Activated CD4-positive, alpha-beta T cell treated with anti-CD3 and anti-CD28 coated beads, Interleukin-2, amount 10 ng/mL, durations not matched to agents 7 days and 5 days (primary cell): Measurements from ENCODE around the gene LLGL2. TPM values are rescaled to one million over a fixed set of nuclear protein-coding genes. Genes with fewer than 3 reads are reported as not detected.

ENCODE experiments used
- CTCF ChIA-PET: fragments of 350-600 bp; sonication (Branson Sonifier 250); formaldehyde crosslinking; loops from one replicate; lab custom pipeline; 2021; ENCODE audit warnings: antibody characterized with exemption; lab: Charles Lee
- POLR2A ChIA-PET: fragments of 350-600 bp; sonication (Branson Sonifier 250); formaldehyde crosslinking; loops from one replicate; lab custom pipeline; 2021; ENCODE audit warnings: antibody characterized with exemption; lab: Charles Lee
- DNase-seq: peaks from one replicate; pipeline ENCODE4 v3.0.0-alpha.2; 2020
- H3K27ac Mint-ChIP-seq: one replicate; pipeline ENCODE4 v1.8.0; 2021; ENCODE audit warnings: mild to moderate bottlenecking, moderate library complexity, mixed read lengths
- H3K27me3 Mint-ChIP-seq: one replicate; pipeline ENCODE4 v1.8.0; 2021; ENCODE audit warnings: mixed read lengths
- H3K36me3 Mint-ChIP-seq: one replicate; pipeline ENCODE4 v1.8.0; 2021; ENCODE audit warnings: low read depth, mixed read lengths
- H3K4me1 Mint-ChIP-seq: one replicate; pipeline ENCODE4 v1.8.0; 2021; ENCODE audit warnings: mixed read lengths
- H3K4me3 Mint-ChIP-seq: one replicate; pipeline ENCODE4 v1.8.0; 2021; ENCODE audit warnings: mild to moderate bottlenecking, moderate library complexity, mixed read lengths
- H3K9me3 Mint-ChIP-seq: one replicate; pipeline ENCODE4 v1.8.0; 2021; ENCODE audit warnings: mixed read lengths
- microRNA-seq: library from miRNA; unstranded; fragments of <30 nt; microRNA quantifications from one replicate; pipeline ENCODE4 v1.2.0, GENCODE V29; 2021; ENCODE audit warnings: borderline microRNAs expressed, borderline replicate concordance
- total RNA-seq, 2 experiments: library from RNA; stranded (reverse); gene quantifications; one replicate each; pipeline ENCODE4 v1.2.3, GENCODE V29; 2021

LLGL2 gene
- total RNA-seq, 2 experiments from 2014 or later: 17.8 to 24.2 TPM

- DNase-seq: no peak
- ChIA-PET POLR2A (no interaction called here), CTCF (interaction anchor here (1.1 to 2.7 kb wide), 6 partner anchors 15 to 137 kb away, joined by 3 to 9 read pairs (median 6); partner anchors contain the start of genes SMIM5 and TSEN54)
- H3K4me1 Mint-ChIP-seq: no peaks in the 10 kb centered on the region
- H3K9me3 Mint-ChIP-seq: no peaks in the 10 kb centered on the region
- H3K27me3 Mint-ChIP-seq: no peaks in the 10 kb centered on the region
- H3K4me3 Mint-ChIP-seq: no peak overlapping the region
- H3K36me3 Mint-ChIP-seq: no peaks in the 10 kb centered on the region
- no peak overlapping the region for H3K27ac Mint-ChIP-seq
These were observed 91.1 kb downstream of the LLGL2 start for GRCh38 chr17:75616521-75617122.

GRCh38 chr17:75617218-75617617 is 91.7 kb downstream of the LLGL2 start:
- POLR2A ChIA-PET: no interaction called here
- no peak overlapping the region for H3K4me3 Mint-ChIP-seq
- H3K4me1 Mint-ChIP-seq: no peaks in the 10 kb centered on the region
- CTCF ChIA-PET: interaction anchor here (1.1 to 2.7 kb wide), 6 partner anchors 16 to 136 kb away, joined by 3 to 9 read pairs (median 6); partner anchors contain the start of genes SMIM5 and TSEN54
- no peak for DNase-seq
- H3K27me3 Mint-ChIP-seq: no peaks in the 10 kb centered on the region
- no peaks in the 10 kb centered on the region for H3K36me3 Mint-ChIP-seq
- no peak overlapping the region for H3K27ac Mint-ChIP-seq
- no peaks in the 10 kb centered on the region for H3K9me3 Mint-ChIP-seq

GRCh38 chr17:75617675-75618074 is 92.2 kb downstream of the LLGL2 start:
- CTCF ChIA-PET: interaction anchor here (1.3 to 2.7 kb wide), 5 partner anchors 16 to 136 kb away, joined by 3 to 9 read pairs (median 6); partner anchors contain the start of genes SMIM5 and TSEN54

DNA sequence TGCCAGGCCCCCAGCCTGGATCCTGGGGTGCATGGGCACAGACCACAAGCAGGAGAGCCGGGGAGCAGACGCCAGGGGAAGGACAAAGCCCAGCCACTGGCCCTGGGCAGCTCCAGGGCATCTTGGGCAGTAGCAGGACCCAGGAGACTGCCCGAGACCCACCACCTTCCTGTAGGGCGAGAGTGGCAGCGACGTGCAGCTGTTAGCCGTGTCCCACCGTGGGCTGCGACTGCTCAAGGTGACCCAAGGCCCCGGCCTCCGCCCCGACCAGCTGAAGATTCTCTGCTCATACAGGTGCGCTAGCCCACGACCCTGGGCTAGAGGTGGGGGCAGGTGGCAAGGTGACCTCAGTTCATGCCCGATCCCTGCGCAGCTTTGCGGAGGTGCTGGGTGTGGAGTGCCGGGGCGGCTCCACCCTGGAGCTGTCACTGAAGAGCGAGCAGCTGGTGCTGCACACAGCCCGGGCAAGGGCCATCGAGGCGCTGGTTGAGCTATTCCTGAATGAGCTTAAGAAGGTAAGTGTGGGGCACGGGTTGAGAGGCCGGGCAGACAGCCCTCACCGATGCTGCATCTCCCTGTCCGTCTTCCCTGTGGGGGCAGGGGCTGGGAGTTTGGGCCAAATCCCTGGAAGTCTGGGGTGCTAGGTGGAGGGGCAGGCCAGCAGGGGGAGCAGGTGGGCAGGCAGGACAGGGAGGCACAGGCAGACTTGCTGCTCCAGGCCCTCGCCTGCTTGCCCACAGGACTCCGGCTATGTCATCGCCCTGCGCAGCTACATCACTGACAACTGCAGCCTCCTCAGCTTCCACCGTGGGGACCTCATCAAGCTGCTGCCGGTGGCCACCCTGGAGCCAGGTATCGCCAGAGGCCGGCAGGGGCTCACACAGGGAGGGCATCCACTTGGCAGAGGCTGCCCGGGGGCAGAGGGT is 94.3 kb downstream of the LLGL2 start:
- peak; percentile 35 for DNase-seq
- no peak overlapping the region for H3K4me3 Mint-ChIP-seq
- no peaks in the 10 kb centered on the region for H3K27me3 Mint-ChIP-seq
- H3K9me3 Mint-ChIP-seq: no peaks in the 10 kb centered on the region
- ChIA-PET POLR2A (no interaction called here), CTCF (interaction anchor here (0.6 to 3.4 kb wide), 10 partner anchors 10 to 243 kb away, joined by 3 to 18 read pairs (median 3); partner anchors contain the start of gene SMIM5)
- H3K36me3 Mint-ChIP-seq: no peaks in the 10 kb centered on the region
- H3K4me1 Mint-ChIP-seq: no peaks in the 10 kb centered on the region
- peak overlapping the region; percentile 71 for H3K27ac Mint-ChIP-seq

More at GRCh38 chr17:75617675-75618074, 92.2 kb downstream of the LLGL2 start:
- no peak for DNase-seq
- Mint-ChIP-seq H3K27ac (no peak overlapping the region), H3K4me3 (no peak overlapping the region), H3K27me3 (no peaks in the 10 kb centered on the region), H3K4me1 (no peaks in the 10 kb centered on the region), H3K36me3 (no peaks in the 10 kb centered on the region), H3K9me3 (no peaks in the 10 kb centered on the region)
- POLR2A ChIA-PET: no interaction called here

DNA sequence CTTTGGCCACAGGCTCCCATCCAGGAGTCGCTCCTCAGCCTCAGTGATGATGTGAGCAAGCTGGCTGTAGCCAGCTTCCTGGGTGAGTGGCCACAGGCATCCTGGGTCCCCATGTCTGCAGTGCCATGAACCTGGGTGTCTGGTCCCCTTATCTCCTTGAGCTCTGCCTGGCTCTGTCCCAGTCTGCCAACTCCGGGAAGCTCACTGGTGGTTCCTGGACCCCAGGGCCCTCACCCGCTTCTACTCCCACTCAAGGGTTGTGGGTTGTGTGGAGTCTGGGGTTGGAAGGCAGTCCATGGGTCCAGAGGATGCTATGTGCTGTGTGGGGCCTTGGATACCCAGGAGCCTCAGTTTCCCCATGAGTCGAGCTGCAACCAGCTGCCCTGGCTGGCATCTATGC is 96.0 kb downstream of the LLGL2 start:
- Mint-ChIP-seq H3K4me3 (no peak overlapping the region), H3K9me3 (no peaks in the 10 kb centered on the region), H3K4me1 (no peaks in the 10 kb centered on the region), H3K36me3 (no peaks in the 10 kb centered on the region), H3K27me3 (no peaks in the 10 kb centered on the region), H3K27ac (no peak overlapping the region)
- ChIA-PET POLR2A (no interaction called here), CTCF (interaction anchor here (1.0 to 3.4 kb wide), 7 partner anchors 9 to 131 kb away, joined by 3 to 18 read pairs (median 6); partner anchors contain the start of gene SMIM5)
- DNase-seq: no peak

DNA sequence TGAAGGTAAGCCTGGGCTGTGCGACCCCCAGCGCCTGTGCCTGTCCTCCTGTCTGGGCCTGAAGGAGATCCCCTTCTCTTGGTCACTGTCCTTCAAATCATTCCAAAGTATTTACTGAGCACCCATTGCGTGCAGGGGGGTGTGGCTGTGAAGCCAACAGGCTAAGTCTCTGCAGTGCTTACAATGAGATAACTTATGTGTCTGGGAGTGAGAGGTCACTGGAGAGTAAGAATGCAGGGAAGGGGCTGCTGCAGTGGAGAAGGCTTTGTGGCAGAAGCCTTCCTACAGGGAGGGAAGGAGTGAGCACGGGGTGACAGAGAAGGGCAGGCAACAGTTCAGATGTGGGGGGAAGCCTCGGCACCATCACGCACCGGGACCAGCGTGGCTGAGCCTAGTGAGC is 96.6 kb downstream of the LLGL2 start:
- no peaks in the 10 kb centered on the region for H3K4me1 Mint-ChIP-seq
- H3K36me3 Mint-ChIP-seq: no peaks in the 10 kb centered on the region
- no peaks in the 10 kb centered on the region for H3K9me3 Mint-ChIP-seq
- no peak overlapping the region for H3K27ac Mint-ChIP-seq
- no peak for DNase-seq
- no peaks in the 10 kb centered on the region for H3K27me3 Mint-ChIP-seq
- ChIA-PET CTCF (interaction anchor here (1.0 to 3.4 kb wide), 4 partner anchors 11 to 128 kb away, joined by 3 to 18 read pairs (median 7); partner anchors contain the start of gene SMIM5), POLR2A (no interaction called here)
- no peak overlapping the region for H3K4me3 Mint-ChIP-seq

- no peak for DNase-seq
- H3K27ac Mint-ChIP-seq: no peak overlapping the region
These were observed 97.3 kb downstream of the LLGL2 start for GRCh38 chr17:75622771-75623273.

GRCh38 chr17:75623386-75623785 is 97.9 kb downstream of the LLGL2 start:
- CTCF ChIA-PET: interaction anchor here (1.5 kb wide), 1 partner anchor 9 kb away, joined by 4 read pairs; no protein-coding TSS in a partner anchor
- Mint-ChIP-seq H3K9me3 (no peaks in the 10 kb centered on the region), H3K4me1 (no peaks in the 10 kb centered on the region), H3K27ac (no peak overlapping the region), H3K36me3 (no peaks in the 10 kb centered on the region), H3K27me3 (no peaks in the 10 kb centered on the region), H3K4me3 (no peak overlapping the region)
- POLR2A ChIA-PET: no interaction called here
- no peak for DNase-seq

More at GRCh38 chr17:75622771-75623273, 97.3 kb downstream of the LLGL2 start:
- no peaks in the 10 kb centered on the region for H3K36me3 Mint-ChIP-seq
- ChIA-PET CTCF (no interaction called here), POLR2A (no interaction called here)
- no peaks in the 10 kb centered on the region for H3K4me1 Mint-ChIP-seq
- no peaks in the 10 kb centered on the region for H3K27me3 Mint-ChIP-seq
- H3K4me3 Mint-ChIP-seq: no peak overlapping the region
- no peaks in the 10 kb centered on the region for H3K9me3 Mint-ChIP-seq

GRCh38 chr17:75624021-75624420 is 98.5 kb downstream of the LLGL2 start:
- POLR2A ChIA-PET: no interaction called here
- H3K4me3 Mint-ChIP-seq: no peak overlapping the region
- no peaks in the 10 kb centered on the region for H3K9me3 Mint-ChIP-seq
- H3K27me3 Mint-ChIP-seq: no peaks in the 10 kb centered on the region
- no peaks in the 10 kb centered on the region for H3K36me3 Mint-ChIP-seq
- CTCF ChIA-PET: interaction anchor here (1.5 to 2.2 kb wide), 3 partner anchors 10 to 126 kb away, joined by 3 to 9 read pairs (median 4); no protein-coding TSS in a partner anchor
- H3K27ac Mint-ChIP-seq: no peak overlapping the region
- H3K4me1 Mint-ChIP-seq: no peaks in the 10 kb centered on the region
- DNase-seq: no peak

Small RNAs within 50 kb of the gene (microRNA-seq; reads per million reads assigned to microRNA genes)
- gene MIR6785: not detected

Other genes with a start within 250 kb of the LLGL2 start
- 10 to 100 TPM; 27.6 to 30.5 TPM for gene SLC25A19, start 236.3 kb upstream of the LLGL2 start, total RNA-seq
- 100 to 1,000 TPM; 136 to 150 TPM for gene GRB2, start 120.0 kb upstream of the LLGL2 start, total RNA-seq
- gene TMEM94, start 69.1 kb upstream of the LLGL2 start, total RNA-seq: 10 to 100 TPM; 80.3 to 82.1 TPM
- gene CASKIN2, start 10.2 kb upstream of the LLGL2 start, total RNA-seq: 1 to 10 TPM in 1 of 2 experiments, under 1 TPM in 1; 0.47 to 1.1 TPM
- gene TSEN54, start 9.2 kb upstream of the LLGL2 start, total RNA-seq: 10 to 100 TPM; 48.8 to 59.2 TPM
- gene MYO15B, start 62.1 kb downstream of the LLGL2 start, total RNA-seq: 10 to 100 TPM; 11.0 to 13.4 TPM
- gene SMIM5, start 107.7 kb downstream of the LLGL2 start, total RNA-seq: under 1 TPM; 0.10 to 0.12 TPM
- gene RECQL5, start 141.5 kb downstream of the LLGL2 start, total RNA-seq: 10 to 100 TPM; 44.7 to 47.1 TPM
- gene SAP30BP, start 141.6 kb downstream of the LLGL2 start, total RNA-seq: 10 to 100 TPM; 97.0 to 97.5 TPM
- under 1 TPM; 0.55 to 0.96 TPM for gene ITGB4, start 195.8 kb downstream of the LLGL2 start, total RNA-seq
- 10 to 100 TPM; 40.9 to 44.7 TPM for gene GALK1, start 239.5 kb downstream of the LLGL2 start, total RNA-seq